Glomerular visceral epithelial cell (primary cell): ENCODE measurements around the gene SULT2B1.

Experiments
- DNase-seq: peaks from one replicate; pipeline ENCODE4 v3.0.0-alpha.2; 2016; ENCODE audit errors: extremely low spot score

Gene SULT2B1

GRCh38 chr19:48600679-48601417, 48.9 kb downstream of the SULT2B1 start:
- DNase-seq, result no peak

- no peak for DNase-seq
Measured at GRCh38 chr19:48603001-48603400, 51.0 kb downstream of the SULT2B1 start.

GRCh38 chr19:48603449-48603848, 51.5 kb downstream of the SULT2B1 start:
- DNase-seq, result no peak

- no peak for DNase-seq
Measured at GRCh38 chr19:48603850-48604249, 51.9 kb downstream of the SULT2B1 start.

GRCh38 chr19:48606463-48607358, 54.7 kb downstream of the SULT2B1 start, which contains the start of gene SPACA4:
Gene SPACA4 (plus strand): TSS chr19:48606742. CDS start chr19:48606979, 237 bp downstream.
- DNase-seq, result no peak

- no peak for DNase-seq
Measured at GRCh38 chr19:48607359-48607755, 55.4 kb downstream of the SULT2B1 start.

- no peak for DNase-seq
Measured at GRCh38 chr19:48608798-48609263, 56.9 kb downstream of the SULT2B1 start.

- DNase-seq, result no peak
Measured at GRCh38 chr19:48609571-48610108, 57.7 kb downstream of the SULT2B1 start.

- no peak for DNase-seq
Measured at GRCh38 chr19:48611872-48612271, 59.9 kb downstream of the SULT2B1 start.

- DNase-seq, result no peak
Measured at GRCh38 chr19:48613024-48613851, 61.3 kb downstream of the SULT2B1 start.

- no peak for DNase-seq
Measured at GRCh38 chr19:48613852-48614435, 62.0 kb downstream of the SULT2B1 start.

- DNase-seq, result no peak
Measured at GRCh38 chr19:48614436-48615230, 62.7 kb downstream of the SULT2B1 start, which contains the start of gene FAM83E. Gene FAM83E (minus strand): TSS chr19:48615076. CDS start chr19:48613372, 1,704 bp downstream.

- no peak for DNase-seq
Measured at GRCh38 chr19:48615231-48616040, 63.5 kb downstream of the SULT2B1 start.

GRCh38 chr19:48616041-48616436, 64.1 kb downstream of the SULT2B1 start:
- no peak for DNase-seq

GRCh38 chr19:48616491-48617056, 64.6 kb downstream of the SULT2B1 start:
- no peak for DNase-seq

- DNase-seq, result no peak
Measured at GRCh38 chr19:48617146-48617937, 65.4 kb downstream of the SULT2B1 start.

GRCh38 chr19:48618278-48618915, 66.4 kb downstream of the SULT2B1 start:
- no peak for DNase-seq
